Right atrium auricular region (tissue), 2 donors: Measurements from ENCODE around the gene TENM3. TPM values are rescaled to one million over a fixed set of nuclear protein-coding genes. Genes with fewer than 3 reads are reported as not detected.

Experiments
- DNase-seq: peaks from one replicate; pipeline ENCODE4 v3.0.0-alpha.2; 2019; ENCODE audit warnings: low spot score
- H3K27ac ChIP-seq, 2 donors: fragments of 200-600 bp; sonication (generic); 1 replicate in 1 of 2; 2 replicates in 1 of 2; pipeline ENCODE4 v1.5.1; 2016 to 2019
- H3K27me3 ChIP-seq, 2 donors: fragments of 200-600 bp; sonication (generic); one replicate each; pipeline versions ENCODE4 v1.5.1 to v1.6.0; 2017 to 2019
- H3K36me3 ChIP-seq: fragments of 200-600 bp; sonication (generic); one replicate; pipeline ENCODE4 v1.5.1; 2016
- H3K4me1 ChIP-seq, 2 donors: fragments of 200-600 bp; sonication (generic); one replicate each; pipeline versions ENCODE4 v1.5.1 to v1.6.0; 2017 to 2019
- H3K4me3 ChIP-seq, 2 donors: fragments of 200-600 bp; sonication (generic); 1 replicate in 1 of 2; 2 replicates in 1 of 2; pipeline ENCODE4 v1.5.1; 2017 to 2019; ENCODE audit warnings: mild to moderate bottlenecking in 1 of 2, moderate library complexity in 1 of 2
- H3K9me3 ChIP-seq, 2 donors: fragments of 200-600 bp; sonication (generic); one replicate each; pipeline ENCODE4 v1.5.1; 2019
- total RNA-seq, 2 donors: library from RNA; depleted of rRNA; stranded (reverse); fragments of >200 nt; gene quantifications; one replicate each; pipeline ENCODE4 v1.1.0, GENCODE V29; 2016
- TF ChIP-seq, protein P1 (sequence below), 2 donors: fragments of 200-600 bp; sonication (generic); IDR thresholded peaks; one replicate each; pipeline ENCODE4 v1.5.1; 2019; ENCODE audit warnings: antibody characterized with exemption in 2 of 2

The TENM3 gene
- total RNA-seq, 2 donors from 2014 or later, result 10.7 to 15.9 TPM

DNA sequence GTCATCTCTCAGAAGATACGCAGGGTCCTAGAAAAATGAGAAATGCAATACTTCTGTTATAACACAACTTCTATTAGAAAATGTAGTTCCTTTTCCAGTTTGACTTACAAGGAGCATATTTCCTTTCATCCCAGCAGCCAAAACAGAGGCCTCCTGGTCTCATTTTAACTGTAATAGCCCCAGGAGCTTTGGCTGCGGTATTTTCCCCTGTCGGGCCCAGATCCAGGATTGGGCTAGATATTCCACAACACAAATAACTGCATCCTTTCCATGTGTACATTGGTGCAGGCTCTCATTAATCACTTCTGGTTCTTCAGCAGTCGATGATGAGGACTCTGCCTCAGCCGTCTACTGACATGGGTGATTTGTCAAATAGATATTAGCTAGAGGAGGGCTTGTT lies 166.1 kb downstream of the TENM3 start:
- no peaks in the 10 kb centered on the region for H3K4me1 ChIP-seq
- no peak for DNase-seq
- H3K27me3 ChIP-seq, result no peaks in the 10 kb centered on the region
- H3K36me3 ChIP-seq, result no peaks in the 10 kb centered on the region
- peaks cover 0 to 10% of the 10 kb centered on the region in 2 donors for H3K9me3 ChIP-seq
- no peak overlapping the region for H3K27ac ChIP-seq
- TF ChIP-seq, protein P1, sequence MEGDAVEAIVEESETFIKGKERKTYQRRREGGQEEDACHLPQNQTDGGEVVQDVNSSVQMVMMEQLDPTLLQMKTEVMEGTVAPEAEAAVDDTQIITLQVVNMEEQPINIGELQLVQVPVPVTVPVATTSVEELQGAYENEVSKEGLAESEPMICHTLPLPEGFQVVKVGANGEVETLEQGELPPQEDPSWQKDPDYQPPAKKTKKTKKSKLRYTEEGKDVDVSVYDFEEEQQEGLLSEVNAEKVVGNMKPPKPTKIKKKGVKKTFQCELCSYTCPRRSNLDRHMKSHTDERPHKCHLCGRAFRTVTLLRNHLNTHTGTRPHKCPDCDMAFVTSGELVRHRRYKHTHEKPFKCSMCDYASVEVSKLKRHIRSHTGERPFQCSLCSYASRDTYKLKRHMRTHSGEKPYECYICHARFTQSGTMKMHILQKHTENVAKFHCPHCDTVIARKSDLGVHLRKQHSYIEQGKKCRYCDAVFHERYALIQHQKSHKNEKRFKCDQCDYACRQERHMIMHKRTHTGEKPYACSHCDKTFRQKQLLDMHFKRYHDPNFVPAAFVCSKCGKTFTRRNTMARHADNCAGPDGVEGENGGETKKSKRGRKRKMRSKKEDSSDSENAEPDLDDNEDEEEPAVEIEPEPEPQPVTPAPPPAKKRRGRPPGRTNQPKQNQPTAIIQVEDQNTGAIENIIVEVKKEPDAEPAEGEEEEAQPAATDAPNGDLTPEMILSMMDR (IDR thresholded peaks at IDR 0.05), result no peak
- no peak overlapping the region for H3K4me3 ChIP-seq

DNA sequence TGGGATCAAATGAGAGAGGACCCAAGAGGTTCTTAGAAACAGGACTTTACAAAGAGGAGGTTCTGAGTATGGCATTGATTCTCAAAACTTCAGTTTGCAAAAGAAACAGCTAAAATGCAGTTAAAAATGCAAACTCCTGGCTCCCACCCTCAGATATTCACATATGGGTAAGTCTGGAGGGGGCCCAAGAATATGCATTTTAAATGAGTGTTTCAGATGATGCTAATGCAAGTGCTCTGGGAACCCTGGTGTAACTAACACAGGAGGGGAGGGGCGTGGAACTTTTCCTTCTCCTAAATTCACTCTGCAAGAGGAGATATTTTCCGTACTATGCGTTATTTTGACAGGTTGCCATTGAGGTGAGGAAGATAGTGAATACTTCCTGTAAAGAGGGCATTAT lies 168.2 kb downstream of the TENM3 start:
- Histone ChIP-seq H3K9me3 (peaks cover 0 to 10% of the 10 kb centered on the region in 2 donors), H3K36me3 (no peaks in the 10 kb centered on the region), H3K27me3 (no peaks in the 10 kb centered on the region), H3K4me1 (no peaks in the 10 kb centered on the region), H3K27ac (no peak overlapping the region), H3K4me3 (no peak overlapping the region)
- TF ChIP-seq, protein P1 (IDR thresholded peaks at IDR 0.05), result no peak
- DNase-seq, result no peak

- Histone ChIP-seq H3K27ac (no peak overlapping the region), H3K4me3 (no peak overlapping the region), H3K4me1 (no peaks in the 10 kb centered on the region), H3K36me3 (no peaks in the 10 kb centered on the region), H3K9me3 (peaks cover 0 to 10% of the 10 kb centered on the region in 2 donors), H3K27me3 (no peaks in the 10 kb centered on the region)
- DNase-seq, result no peak
- TF ChIP-seq, protein P1 (IDR thresholded peaks at IDR 0.05), result no peak
Measured at GRCh38 chr4:182413550-182413949, 170.3 kb downstream of the TENM3 start.

- no peaks in the 10 kb centered on the region for H3K4me1 ChIP-seq
- H3K27ac ChIP-seq, result no peak overlapping the region
- no peak overlapping the region for H3K4me3 ChIP-seq
- H3K27me3 ChIP-seq, result no peaks in the 10 kb centered on the region
- TF ChIP-seq, protein P1 (IDR thresholded peaks at IDR 0.05), result no peak
- peaks cover 0 to 10% of the 10 kb centered on the region in 2 donors for H3K9me3 ChIP-seq
- DNase-seq, result no peak
- no peaks in the 10 kb centered on the region for H3K36me3 ChIP-seq
Measured at GRCh38 chr4:182415116-182415515, 171.9 kb downstream of the TENM3 start.

DNA sequence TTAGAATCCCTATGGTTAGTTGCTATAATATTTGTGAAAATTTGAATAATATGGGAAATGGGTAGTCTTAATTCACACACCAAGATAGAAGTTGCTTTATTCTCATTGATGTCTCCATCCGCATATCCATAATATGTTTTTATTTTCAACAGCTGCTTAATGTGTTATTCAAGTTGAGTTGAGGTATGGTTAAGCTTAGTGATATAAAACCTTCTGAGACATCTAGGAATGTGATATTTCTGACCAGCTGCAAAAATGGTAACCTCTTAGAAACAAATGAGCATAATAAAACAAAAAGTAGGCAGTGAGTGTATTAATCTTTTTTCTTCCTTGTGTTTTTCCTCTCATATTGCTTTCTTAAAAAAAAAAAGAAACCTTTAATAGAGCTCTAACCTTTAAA lies 172.9 kb downstream of the TENM3 start:
- TF ChIP-seq, protein P1 (IDR thresholded peaks at IDR 0.05), result no peak
- H3K4me1 ChIP-seq, result no peaks in the 10 kb centered on the region
- no peaks in the 10 kb centered on the region for H3K27me3 ChIP-seq
- H3K36me3 ChIP-seq, result no peaks in the 10 kb centered on the region
- DNase-seq, result no peak
- H3K9me3 ChIP-seq, result peaks cover 0 to 10% of the 10 kb centered on the region in 2 donors
- no peak overlapping the region for H3K27ac ChIP-seq
- H3K4me3 ChIP-seq, result no peak overlapping the region

GRCh38 chr4:182418054-182418734 lies 175.0 kb downstream of the TENM3 start:
- H3K27me3 ChIP-seq, result no peaks in the 10 kb centered on the region
- H3K9me3 ChIP-seq, result peaks cover 0 to 6% of the 10 kb centered on the region in 2 donors
- H3K4me1 ChIP-seq, result no peaks in the 10 kb centered on the region
- H3K36me3 ChIP-seq, result no peaks in the 10 kb centered on the region
- no peak overlapping the region for H3K27ac ChIP-seq
- DNase-seq, result no peak
- TF ChIP-seq, protein P1 (IDR thresholded peaks at IDR 0.05), result no peak
- no peak overlapping the region for H3K4me3 ChIP-seq
